Activated CD8-positive, alpha-beta memory T cell treated with anti-CD3 and anti-CD28 coated beads for 4 hours (primary cell): ENCODE measurements around the gene EHD4.

Experiments used
- DNase-seq, 2 donors: peaks; one replicate each; pipeline ENCODE4 v3.0.0-alpha.2; 2020; ENCODE audit warnings: low read depth in 2 of 2

The EHD4 gene

DNA sequence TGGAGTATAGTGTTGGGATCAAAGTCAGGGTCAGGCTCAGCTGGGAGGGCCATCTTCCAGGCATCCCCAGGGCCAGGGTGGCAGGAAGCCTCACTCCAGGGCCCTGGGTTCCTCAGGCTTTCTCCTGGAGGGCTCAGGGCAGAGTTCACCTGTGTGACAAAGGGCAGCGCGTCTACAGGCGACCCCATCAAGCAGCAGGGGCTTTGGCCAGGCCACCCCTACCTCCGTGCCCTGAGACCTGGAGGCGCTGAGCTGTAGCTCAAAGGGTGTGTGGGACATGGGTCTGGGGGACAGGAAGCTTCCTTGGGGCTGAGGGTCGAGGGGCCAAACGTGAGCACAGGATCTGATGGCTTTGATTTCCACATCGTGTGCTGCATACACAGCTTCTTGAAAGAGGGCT is 91.3 kb downstream of the EHD4 start:
- no peak for DNase-seq

DNA sequence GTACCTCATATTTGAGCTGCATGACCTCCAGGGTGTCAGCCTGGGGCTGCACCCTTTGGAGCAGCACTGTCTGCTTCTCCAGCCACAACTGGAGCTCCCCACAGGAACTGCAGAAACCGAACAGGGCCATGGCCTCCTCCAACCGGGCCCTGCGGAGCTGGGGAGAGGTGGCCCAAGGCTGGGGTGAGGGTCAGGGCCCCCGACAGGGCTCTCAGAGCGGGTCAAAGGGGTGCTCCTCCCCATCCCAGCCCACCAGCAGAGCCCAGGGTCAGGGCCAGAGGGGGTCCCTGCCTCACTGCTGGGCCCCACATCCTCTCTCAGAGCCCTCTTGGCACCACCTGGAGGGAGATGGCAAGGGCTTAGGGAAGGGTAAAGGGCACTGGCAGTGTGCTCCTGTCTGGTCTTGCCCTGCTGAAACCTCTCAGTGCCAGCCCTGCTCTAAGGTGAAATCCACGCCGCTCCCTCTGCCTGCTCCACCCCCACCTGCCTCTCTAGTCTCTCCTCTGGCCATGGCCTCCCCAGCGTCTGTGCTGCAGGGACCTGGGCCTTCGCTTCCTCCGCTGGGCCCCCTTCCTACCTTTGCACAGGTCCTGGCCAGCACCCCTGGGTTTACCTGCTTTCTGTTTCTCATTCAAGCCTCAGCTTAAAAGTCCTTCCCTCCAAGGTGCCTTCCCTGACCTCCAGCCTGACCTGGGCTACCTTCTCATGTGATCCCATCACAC is 92.0 kb downstream of the EHD4 start:
- DNase-seq, result no peak

- no peak for DNase-seq
Measured at GRCh38 chr15:41879321-41879845, 93.0 kb downstream of the EHD4 start.

DNA sequence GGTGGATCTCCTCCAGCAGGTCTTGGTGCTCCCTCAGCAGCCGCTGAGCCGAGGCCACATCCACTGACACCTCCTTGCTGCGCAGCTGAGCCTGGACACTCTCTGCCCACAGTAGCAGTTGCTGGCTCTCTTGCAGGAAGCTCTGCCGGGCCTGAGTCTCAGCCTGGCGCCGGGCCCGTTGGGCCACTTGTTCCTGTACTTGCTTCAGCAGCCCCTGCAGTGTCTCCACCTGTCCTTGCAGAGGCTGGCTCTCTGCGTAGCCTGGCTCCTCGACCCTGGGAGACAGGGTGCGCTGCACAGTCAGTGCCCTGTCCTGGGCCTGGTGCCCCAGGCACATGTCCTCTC is 94.0 kb downstream of the EHD4 start:
- DNase-seq, result no peak

DNA sequence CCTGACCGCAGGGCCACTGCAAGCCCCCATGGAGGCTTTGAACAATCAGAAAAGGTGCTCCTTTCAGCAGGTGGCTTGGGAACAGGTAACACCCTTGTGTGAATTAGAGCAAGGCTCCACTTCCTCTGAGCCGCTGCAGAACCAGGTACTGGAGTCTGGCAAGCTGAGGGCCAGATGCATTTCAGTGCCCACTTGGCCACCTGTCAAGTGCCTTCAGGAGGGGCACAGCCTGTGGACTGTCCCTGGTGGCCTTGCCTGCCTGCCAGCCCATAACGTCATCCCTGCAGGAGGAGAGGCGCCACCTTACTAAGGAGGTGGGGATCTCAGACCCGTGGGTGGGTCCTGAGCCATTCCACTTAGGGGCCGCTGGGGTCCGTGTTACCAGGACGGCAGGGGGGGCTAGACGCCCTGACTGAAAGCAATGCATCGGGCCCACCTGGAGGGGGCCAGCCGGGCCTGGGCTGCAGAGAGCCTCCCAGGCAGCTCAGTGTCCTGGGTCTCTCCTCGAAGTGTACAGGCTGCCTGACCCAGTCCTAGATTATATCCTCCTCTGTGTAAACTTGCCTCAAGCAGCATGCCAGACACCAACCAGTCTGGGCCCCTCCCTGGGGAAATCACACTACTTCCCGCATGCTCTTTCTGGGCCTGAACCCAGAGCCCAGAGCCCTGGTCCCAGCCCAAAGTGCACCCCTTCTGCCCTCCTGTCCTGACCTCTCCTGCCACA is 94.6 kb downstream of the EHD4 start:
- DNase-seq, result no peak

DNA sequence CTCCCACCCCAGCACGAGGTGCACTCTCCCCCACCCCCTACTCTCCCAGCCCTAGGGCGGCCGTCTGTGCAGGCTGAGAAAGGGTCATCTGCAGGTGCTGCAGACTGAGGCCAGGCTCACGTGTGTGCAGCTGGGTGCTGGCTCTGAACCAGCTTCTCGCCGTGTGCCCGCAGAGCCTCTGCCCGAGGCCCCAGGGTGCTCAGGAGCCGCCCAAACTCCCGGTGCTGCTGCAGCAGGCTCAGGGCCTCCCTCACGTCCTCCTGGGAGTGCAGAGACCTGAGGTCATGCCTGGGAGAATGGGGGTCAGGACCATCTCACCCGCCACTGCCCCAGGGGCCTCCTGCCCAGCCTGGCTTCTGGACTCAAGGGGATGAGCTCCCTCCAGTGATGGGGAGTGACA is 95.7 kb downstream of the EHD4 start:
- DNase-seq, result no peak

DNA sequence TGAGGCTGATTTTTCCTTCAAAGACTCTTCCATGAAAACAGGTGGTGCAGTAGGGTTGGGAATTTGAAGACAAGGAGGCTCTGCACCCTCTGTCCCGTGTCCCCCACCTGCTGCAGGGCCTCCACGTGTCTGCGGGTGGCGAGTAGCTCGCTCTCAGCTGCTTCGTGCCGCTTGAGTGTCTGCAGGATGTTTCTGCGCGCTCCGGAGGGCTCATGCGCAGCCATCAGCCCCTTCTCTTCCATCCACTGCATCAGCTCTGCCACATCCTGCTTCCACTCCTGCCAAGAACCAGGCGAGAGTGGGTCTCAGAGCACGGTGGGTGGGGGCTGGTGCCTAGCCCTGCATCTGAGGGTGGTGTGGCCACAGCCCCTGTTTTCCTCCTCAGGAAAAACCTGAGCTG is 96.3 kb downstream of the EHD4 start:
- DNase-seq, result no peak

DNA sequence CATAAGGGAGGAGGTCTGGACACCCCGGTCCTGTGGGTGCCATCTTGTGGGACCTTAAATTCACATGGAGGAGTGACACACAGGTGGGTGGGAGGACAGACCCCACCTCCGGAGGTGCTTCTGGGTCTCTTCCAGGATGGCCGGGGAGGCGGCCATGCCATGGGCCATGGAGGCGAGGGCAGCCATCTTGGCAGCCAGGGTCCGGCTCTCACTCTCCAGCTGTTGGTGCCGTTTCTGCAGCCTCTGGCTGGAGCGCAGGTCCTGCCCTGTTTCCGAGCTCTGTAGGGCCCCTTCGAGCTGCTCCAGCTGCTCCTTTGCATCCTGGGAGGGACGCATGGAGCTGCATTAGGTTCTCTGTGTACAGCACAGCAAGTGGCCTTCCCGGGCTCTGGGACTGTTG is 97.6 kb downstream of the EHD4 start:
- no peak for DNase-seq

DNA sequence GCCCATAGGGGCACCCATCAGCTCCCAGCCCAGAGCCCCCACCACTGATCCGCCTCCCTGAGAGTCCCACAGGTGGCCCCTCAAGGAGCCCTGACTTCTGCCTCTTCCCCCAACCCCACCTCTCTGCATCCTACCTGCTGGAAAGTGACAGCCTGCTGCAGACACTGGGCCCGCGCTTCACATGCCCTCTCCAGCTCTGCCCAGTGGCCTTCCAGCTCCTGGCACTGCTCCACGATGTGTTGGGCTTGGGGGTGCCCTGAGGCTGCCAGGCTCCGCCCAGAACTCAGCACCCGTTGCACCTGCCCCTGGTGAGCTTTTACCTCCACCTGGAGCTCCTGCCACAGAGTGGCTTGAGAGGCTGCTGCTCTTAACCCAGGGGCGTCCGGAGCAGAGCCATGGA is 98.6 kb downstream of the EHD4 start:
- DNase-seq, result no peak

- no peak for DNase-seq
Measured at GRCh38 chr15:41872166-41872747, 100.1 kb downstream of the EHD4 start.

DNA sequence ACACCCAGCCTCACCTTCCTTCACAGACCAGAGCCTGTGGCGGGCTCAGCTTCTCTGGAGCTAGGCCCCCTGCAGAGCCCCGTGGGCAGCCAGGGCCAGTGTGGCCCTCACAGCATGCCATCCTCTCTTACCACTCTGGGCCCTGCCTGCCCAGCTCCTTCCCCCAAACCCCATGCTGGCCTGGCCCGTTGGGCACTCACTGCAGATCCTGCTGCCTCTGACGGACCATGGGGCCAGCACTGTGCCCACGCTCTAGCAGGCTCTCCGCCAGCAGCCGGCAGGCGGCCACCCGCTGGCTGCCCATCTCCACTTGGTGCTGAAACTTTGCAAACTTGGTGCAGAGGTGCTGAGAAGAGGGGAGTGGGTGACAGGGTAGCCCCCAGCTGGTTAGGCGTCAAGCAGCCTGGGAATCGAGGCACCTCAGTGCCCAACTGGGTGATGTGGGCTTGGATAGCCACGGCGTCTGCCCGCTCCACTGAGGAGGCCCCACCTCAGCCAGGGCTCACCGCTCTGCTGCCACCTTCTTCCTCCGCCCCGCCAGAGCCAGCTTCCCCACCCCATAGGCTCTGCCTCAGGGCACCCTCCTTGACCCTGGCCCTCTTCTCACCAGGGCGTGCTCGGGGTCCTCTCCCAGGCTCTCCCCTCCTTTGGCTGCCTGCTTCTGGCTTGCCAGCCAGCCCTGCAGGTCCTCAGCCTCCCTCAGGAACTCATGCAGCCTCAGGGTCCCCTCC is 101.0 kb downstream of the EHD4 start:
- DNase-seq, result no peak

DNA sequence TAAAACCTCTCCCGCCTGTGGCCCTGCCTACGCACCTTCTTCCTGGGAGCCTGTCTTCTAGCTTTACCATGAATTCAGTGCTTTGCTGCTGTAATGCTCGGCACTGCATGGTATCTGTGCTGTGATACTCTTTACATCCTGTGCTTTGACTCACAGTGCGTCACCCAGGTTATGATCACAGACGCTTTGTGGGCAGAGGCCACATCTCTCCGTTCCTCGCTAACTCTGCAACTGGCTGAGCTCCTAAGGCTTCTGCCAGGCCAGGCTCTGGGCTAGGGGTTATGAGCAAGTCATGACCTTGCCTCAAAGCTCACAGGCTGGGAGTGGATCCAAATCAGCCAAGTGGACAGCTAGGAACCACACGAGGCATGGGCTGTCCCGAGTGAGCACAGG is 101.7 kb downstream of the EHD4 start:
- DNase-seq, result peak; percentile 14 to 30

- DNase-seq, result no peak
Measured at GRCh38 chr15:41869770-41870688, 102.3 kb downstream of the EHD4 start.

- DNase-seq, result no peak
Measured at GRCh38 chr15:41868321-41868720, 104.0 kb downstream of the EHD4 start.

DNA sequence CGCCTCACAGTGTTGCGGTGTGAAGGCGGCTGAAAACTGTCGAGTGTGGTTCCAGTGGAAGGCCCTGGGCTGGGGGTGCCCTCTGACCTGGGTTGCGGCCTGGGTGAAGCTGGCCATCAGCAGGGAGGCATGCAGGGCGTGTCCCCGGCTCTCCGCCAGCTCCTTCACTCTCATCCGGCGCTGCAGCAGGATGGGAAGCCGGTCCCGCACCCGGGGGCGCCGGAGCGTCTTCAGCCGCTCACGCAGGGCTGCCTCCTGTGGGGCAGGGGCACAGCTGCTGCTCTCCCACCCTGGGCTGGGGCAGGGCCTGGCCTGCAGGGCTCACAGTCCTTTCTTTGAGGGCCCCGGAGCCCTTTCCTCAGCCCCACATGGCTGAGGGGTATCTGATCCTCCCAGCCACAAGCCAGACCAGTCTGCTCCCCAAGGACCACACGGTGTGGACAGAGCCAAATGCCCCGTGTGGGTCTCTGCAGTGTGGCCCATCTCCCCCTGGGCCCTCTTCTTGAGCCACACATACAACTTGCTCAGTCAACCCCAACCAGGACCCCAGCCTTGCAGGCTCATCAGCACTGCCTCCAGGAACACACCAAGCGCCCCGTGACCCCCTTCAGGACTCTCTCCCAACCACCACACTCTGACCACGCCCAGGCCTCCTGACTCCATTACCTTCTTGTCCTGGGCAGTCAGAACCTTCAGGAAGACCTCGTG is 105.3 kb downstream of the EHD4 start:
- no peak for DNase-seq

DNA sequence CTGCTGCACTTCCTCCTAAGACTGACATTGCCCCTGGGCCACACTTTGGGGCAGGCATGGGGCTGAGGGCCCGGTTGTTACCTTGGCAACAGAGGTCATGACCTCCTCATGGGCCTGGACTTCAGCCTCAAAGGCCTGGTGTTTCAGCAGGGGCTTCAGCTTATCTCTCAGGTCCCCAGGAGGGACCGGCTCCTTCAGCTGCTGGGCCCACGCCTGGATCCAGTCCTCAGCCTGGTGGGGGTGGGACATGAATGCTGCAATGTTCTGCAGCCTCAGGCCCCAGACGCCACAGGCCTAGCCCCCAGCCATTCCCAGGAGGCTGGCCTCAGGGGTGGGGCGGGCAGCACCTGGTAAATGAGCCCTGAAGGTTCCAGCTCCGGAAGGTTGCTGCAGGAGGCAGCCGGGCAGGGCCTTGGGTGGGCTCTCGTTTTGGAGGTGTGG is 106.1 kb downstream of the EHD4 start:
- DNase-seq, result no peak

GRCh38 chr15:41865490-41866055 is 106.8 kb downstream of the EHD4 start:
- no peak for DNase-seq

DNA sequence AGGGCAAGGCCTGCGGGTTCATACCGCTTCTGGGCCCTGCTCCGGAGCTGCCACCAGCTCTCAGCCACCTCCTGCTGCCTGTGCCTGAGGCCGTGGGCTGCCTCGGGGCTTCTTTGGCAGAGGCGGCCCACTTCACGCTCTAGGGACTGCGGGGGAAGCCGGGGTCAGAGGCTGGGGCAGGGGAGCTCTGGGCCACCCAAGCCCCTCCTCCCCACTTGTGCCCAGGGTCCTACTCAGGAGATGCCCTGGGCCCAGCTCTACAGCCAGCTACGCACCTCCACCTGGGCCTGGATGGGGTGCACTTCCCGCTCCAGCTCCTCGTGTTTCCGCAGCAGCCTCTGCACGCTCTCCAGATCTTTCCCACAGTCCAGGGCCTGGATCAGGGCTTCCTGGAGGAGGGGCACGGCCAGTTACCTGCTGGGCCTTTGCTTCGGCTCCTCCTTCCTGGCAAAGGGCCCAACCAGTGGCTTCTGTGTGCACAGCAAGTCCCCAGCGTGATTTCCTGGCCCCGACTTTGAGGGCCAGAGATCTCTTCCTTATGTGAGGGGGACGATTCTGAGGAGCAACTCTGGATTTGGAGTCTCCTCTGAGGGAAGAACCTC is 109.7 kb downstream of the EHD4 start:
- DNase-seq, result no peak

DNA sequence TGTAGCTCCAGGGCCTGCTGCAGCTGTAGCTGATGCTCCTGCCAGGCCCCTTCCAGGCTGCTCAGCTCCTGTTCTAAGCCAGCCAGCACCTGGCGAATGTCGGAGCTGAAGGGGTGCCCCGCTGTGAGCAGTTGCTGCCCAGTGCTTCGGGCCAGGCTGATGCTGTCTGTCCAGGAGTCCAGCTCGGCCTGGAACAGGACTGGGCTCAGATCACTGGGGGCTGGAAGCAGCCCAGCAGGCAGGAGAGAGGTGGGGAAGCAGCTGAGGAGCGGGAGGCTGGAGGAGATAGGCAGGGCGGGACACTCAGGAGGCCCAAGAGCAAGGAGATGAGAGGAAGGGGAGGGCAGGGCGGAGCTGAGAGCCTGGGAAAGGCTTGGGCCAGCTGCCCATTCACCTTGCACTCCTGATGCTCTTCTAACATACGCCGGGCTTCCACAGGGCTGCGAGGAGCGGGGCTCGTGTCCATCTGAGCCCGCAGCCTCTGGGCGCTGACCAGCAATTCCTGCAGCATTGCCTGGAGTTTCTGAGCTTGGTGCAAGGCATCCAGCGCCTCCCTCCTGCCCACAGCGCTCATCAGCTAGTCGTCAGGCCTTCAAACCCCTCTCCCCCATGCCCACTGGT is 110.5 kb downstream of the EHD4 start:
- no peak for DNase-seq
